A549 (cell line): Measurements from ENCODE around the gene SHROOM2.

Source experiments
- ELK1 ChIP-seq: fragments of 150-350 bp; IDR thresholded peaks from 2 replicates; pipeline ENCODE4 v1.6.1; 2014; ENCODE audit warnings: low read depth, mild to moderate bottlenecking, low read length
- EP300 ChIP-seq, 2 experiments: fragments of >200 bp; sonication (Bioruptor Twin); formaldehyde crosslinking; IDR thresholded peaks; 2 replicates in 1 of 2; 3 replicates in 1 of 2; pipeline ENCODE4 v1.6.1; 2016 to 2017
- POLR2A ChIP-seq: IDR thresholded peaks from 2 replicates; pipeline ENCODE4 v1.6.1; 2012; ENCODE audit warnings: mild to moderate bottlenecking, low read length
- REST ChIP-seq: fragments of 200-600 bp; sonication (generic); IDR thresholded peaks from 2 replicates; pipeline ENCODE4 v1.6.1; 2016; ENCODE audit warnings: antibody characterized with exemption, mild to moderate bottlenecking, moderate library complexity
- RNF2 ChIP-seq: fragments of 200-600 bp; sonication (generic); IDR thresholded peaks from 2 replicates; pipeline ENCODE4 v1.6.1; 2016; ENCODE audit warnings: low read depth, mild to moderate bottlenecking, antibody characterized with exemption, moderate library complexity, borderline replicate concordance
- TF ChIP-seq, protein P1 (sequence below): fragments of >200 bp; sonication (Bioruptor Twin); formaldehyde crosslinking; IDR thresholded peaks from 3 replicates; pipeline ENCODE4 v1.5.1; 2016

GRCh38 chrX:9786798-9787635 is 788 bp downstream of the SHROOM2 start:
- TF ChIP-seq EP300 (IDR thresholded peaks at IDR 0.05) (no peak), ELK1 (no peak), POLR2A (no peak), RNF2 (no peak), REST (no peak)
- TF ChIP-seq, protein P1, sequence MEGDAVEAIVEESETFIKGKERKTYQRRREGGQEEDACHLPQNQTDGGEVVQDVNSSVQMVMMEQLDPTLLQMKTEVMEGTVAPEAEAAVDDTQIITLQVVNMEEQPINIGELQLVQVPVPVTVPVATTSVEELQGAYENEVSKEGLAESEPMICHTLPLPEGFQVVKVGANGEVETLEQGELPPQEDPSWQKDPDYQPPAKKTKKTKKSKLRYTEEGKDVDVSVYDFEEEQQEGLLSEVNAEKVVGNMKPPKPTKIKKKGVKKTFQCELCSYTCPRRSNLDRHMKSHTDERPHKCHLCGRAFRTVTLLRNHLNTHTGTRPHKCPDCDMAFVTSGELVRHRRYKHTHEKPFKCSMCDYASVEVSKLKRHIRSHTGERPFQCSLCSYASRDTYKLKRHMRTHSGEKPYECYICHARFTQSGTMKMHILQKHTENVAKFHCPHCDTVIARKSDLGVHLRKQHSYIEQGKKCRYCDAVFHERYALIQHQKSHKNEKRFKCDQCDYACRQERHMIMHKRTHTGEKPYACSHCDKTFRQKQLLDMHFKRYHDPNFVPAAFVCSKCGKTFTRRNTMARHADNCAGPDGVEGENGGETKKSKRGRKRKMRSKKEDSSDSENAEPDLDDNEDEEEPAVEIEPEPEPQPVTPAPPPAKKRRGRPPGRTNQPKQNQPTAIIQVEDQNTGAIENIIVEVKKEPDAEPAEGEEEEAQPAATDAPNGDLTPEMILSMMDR = no peak
